ENCODE data around the gene ADAMTS10.
"Not testable (repeated sequence)": the region's sequence is repeated elsewhere in the genome, so short reads cannot be mapped to it uniquely, and the experiment has no call there.

The ADAMTS10 gene

GRCh38 chr19:8610041-8610935 lies at the start of gene ADAMTS10:
TSS of gene ADAMTS10 (minus strand) at chr19:8610715. CDS start at chr19:8605710, 5,005 bp downstream.
- DNase-seq (ENCODE audit: low read depth), result no peak

- DNase-seq (ENCODE audit: low read depth), result no peak
Observed at GRCh38 chr19:8659905-8660304, 49.4 kb upstream of the ADAMTS10 start.

GRCh38 chr19:8657869-8658268 lies 47.4 kb upstream of the ADAMTS10 start:
- no peak for DNase-seq (ENCODE audit: low read depth)

- DNase-seq (ENCODE audit: low read depth), result peak; percentile 27
Observed at GRCh38 chr19:8655340-8655709, 44.8 kb upstream of the ADAMTS10 start.

- peak; percentile 63 for DNase-seq (ENCODE audit: low read depth)
Observed at GRCh38 chr19:8654591-8655339, 44.2 kb upstream of the ADAMTS10 start.

GRCh38 chr19:8648240-8648639 lies 37.7 kb upstream of the ADAMTS10 start:
- DNase-seq (ENCODE audit: low read depth), result no peak

GRCh38 chr19:8643860-8644653 lies 33.5 kb upstream of the ADAMTS10 start:
- no peak for DNase-seq (ENCODE audit: low read depth)

- no peak for DNase-seq (ENCODE audit: low read depth)
Observed at GRCh38 chr19:8642561-8642960, 32.0 kb upstream of the ADAMTS10 start.

- DNase-seq (ENCODE audit: low read depth), result no peak
Observed at GRCh38 chr19:8641908-8642547, 31.5 kb upstream of the ADAMTS10 start.

- DNase-seq (ENCODE audit: low read depth), result no peak
Observed at GRCh38 chr19:8641221-8641907, 30.8 kb upstream of the ADAMTS10 start.

- DNase-seq (ENCODE audit: low read depth), result no peak
Observed at GRCh38 chr19:8640402-8641004, 30.0 kb upstream of the ADAMTS10 start.

- DNase-seq (ENCODE audit: low read depth), result no peak
Observed at GRCh38 chr19:8639821-8640401, 29.4 kb upstream of the ADAMTS10 start.

- no peak for DNase-seq (ENCODE audit: low read depth)
Observed at GRCh38 chr19:8638078-8638619, 27.6 kb upstream of the ADAMTS10 start.

- DNase-seq (ENCODE audit: low read depth), result not testable (repeated sequence)
Observed at GRCh38 chr19:8637070-8637469, 26.6 kb upstream of the ADAMTS10 start.

GRCh38 chr19:8635422-8635821 lies 24.9 kb upstream of the ADAMTS10 start:
- no peak for DNase-seq (ENCODE audit: low read depth)

- DNase-seq (ENCODE audit: low read depth), result no peak
Observed at GRCh38 chr19:8631425-8631819, 20.9 kb upstream of the ADAMTS10 start.

GRCh38 chr19:8630796-8631424 lies 20.4 kb upstream of the ADAMTS10 start:
- no peak for DNase-seq (ENCODE audit: low read depth)

- no peak for DNase-seq (ENCODE audit: low read depth)
Observed at GRCh38 chr19:8629996-8630683, 19.6 kb upstream of the ADAMTS10 start, which contains the start of gene NFILZ. TSS of gene NFILZ (plus strand) at chr19:8630633. CDS start at chr19:8676766, 46,133 bp downstream.

- no peak for DNase-seq (ENCODE audit: low read depth)
Observed at GRCh38 chr19:8629184-8629583, 18.7 kb upstream of the ADAMTS10 start.
